GM21737 (cell line): ENCODE results near the gene PALS2.

Experiments
- ATAC-seq: cut with Tn5 transposase; IDR thresholded peaks from one replicate; pipeline ENCODE4 v1.9.1; 2021; ENCODE audit warnings: mild to moderate bottlenecking, moderate library complexity; ENCODE audit not compliant: unreplicated experiment

Gene PALS2

DNA sequence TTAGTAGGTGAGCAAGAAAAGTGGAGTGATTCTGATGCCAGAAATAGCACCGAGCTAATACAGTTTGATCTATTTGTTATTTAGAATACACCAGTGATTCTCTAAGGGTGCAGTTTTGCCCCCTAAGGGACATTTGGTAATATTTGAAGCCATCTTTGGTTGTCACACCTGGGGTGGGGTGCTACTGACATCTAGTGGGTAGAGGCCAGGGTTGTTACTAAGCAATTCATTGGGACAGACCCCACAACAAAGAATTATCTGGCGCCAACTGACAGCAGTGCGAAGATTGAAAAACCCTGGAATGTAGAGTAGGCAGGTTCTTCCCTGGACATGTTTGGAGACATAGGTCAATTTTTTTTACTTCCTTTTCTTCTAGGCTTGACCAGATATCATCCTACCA is 14.6 kb downstream of the PALS2 start:
- ATAC-seq: peak; percentile 69

DNA sequence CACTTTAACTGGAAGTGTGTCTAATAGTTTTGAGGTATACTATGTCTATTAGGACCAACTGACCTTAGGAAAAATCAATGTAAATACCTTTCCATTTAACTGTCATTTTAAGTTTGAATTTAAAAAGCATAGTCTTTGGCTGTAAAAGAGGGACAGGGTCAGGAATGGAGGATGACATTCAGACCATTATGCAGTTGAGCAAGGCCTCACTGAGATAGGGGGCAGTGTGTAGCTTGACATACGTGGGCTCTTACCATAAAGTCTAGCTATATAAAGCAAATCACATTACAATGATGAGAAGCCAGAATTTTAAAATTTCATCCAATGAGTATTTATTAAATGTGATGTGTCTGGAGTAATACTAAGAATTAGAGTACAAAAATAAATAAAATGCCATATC is 17.9 kb downstream of the PALS2 start:
- ATAC-seq: no peak

GRCh38 chr7:24595671-24596418 is 22.6 kb downstream of the PALS2 start:
- ATAC-seq: peak; percentile 51

DNA sequence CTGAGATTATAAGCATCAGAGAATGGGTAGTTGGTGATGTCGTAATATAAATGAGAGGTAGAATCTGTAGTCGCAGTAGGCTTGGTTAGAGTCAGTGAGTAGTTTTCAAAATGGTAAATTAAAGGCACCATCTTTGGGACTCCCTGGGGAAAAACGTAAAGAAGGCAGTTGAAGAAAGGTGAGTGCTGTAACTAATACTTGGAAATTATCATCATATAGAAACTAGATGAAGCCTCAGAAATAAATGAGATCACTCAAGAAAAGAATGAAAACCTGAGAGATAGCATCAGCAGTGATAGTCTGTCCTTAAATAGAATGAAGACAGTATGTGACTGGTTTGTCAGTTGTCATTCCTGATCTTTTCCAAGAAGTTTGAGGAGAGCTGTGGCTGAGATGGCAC is 23.8 kb downstream of the PALS2 start:
- ATAC-seq: no peak

DNA sequence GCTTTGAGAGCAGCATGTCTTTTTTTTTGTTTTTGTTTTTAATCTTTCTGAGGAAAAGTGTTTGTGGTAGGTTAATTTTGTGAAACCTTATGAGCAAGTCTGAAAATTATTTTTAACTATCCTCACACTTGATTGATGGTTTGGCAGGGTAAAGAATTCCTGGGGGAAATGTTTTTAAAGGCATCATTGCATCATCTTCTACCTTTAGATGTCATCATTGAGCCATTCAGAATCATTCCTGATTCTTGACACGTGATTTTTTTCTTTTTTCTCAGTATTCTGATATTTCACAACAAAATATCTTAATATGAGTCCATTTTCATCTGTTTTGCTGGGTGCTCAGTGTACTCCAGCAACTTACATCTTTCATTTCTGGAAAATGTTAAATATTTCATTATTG is 28.3 kb downstream of the PALS2 start:
- no peak for ATAC-seq

- ATAC-seq: no peak
These were observed 29.7 kb downstream of the PALS2 start for GRCh38 chr7:24602860-24603456.

DNA sequence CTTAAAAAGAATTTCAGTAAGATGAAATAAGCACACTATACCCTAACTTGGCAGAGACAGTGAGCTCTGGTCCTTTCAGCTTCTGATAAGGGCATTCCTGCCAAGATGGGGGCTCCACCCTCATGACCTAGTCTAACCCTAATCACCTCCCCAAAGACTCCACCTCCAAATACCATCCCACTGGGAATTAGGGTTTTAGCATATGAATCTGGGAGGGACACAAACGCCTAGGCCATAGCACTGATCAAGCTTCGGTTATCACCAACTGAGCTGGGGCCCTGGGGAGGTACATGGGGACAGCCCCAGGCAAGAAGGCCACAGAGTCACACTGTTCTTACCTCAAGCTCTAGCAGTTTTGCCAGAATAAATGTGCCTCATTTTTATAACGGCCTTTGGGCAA is 31.4 kb downstream of the PALS2 start:
- ATAC-seq: no peak

DNA sequence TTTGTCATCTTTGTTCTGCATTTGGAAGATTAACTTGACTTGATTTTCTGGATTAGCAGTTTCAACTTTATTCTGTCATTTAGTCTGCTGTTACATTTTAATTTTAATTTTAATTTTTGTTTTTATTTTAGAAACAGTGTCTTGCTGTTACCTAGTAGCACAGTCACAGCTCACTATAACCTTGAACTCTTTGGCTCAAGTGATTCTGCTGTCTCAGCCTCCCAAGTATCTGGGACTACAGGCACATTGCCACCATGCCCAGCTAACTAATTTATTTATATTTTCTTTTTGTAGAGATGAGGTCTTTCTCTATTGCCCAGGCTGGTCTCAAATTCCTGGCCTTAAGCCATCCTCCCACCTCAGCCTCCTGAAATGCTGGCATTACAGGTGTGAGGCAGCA is 35.3 kb downstream of the PALS2 start:
- ATAC-seq: no peak

GRCh38 chr7:24609059-24609458 is 35.8 kb downstream of the PALS2 start:
- no peak for ATAC-seq

GRCh38 chr7:24609570-24609969 is 36.3 kb downstream of the PALS2 start:
- no peak for ATAC-seq

- no peak for ATAC-seq
These were observed 37.9 kb downstream of the PALS2 start for GRCh38 chr7:24611130-24611529.

GRCh38 chr7:24617957-24618616 is 44.8 kb downstream of the PALS2 start:
- no peak for ATAC-seq

- no peak for ATAC-seq
These were observed 46.7 kb downstream of the PALS2 start for GRCh38 chr7:24619978-24620377.

DNA sequence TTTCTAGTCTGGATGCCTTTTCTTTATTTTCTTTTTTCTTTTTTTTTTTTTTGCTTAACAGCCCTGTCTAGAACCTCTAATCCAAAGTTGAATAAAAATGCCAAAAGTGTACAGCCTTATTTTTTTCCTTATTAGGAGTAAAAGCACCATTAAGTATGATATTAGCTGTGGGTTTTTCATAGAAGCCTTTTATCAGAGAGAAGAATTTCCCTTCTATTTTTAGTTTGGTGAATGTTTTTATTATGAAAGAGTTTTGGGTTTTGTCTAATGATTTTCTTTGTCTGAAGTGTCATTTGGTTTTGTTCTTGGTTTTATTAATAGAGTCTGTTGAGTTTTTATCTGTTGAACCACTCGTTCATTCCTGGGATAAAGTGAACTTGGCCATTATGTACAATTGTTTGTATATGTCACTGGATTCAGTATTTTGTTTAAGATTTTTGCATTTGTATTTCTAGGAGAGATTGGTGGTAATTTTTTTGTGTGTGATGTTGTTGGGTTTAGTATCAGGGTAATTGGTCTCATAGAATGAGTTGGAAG is 49.5 kb downstream of the PALS2 start:
- no peak for ATAC-seq
